IMR-90 (cell line): ENCODE data around the gene RNF19B. TPM values are rescaled to one million over a fixed set of nuclear protein-coding genes. Genes with fewer than 3 reads are reported as not detected.

Experiments used
- ATAC-seq: fragments of 200-7000 bp; cut with Tn5 transposase; 2 replicates; pipeline ENCODE4 v1.9.1; 2020; ENCODE audit warnings: low read depth, mild to moderate bottlenecking, moderate library complexity
- BruUV-seq: library from RNA; stranded (reverse); fragments of 400-500 nt; replicated peaks from 2 replicates; lab custom pipeline; 2021; lab: Mats Ljungman, UMichigan
- CTCF ChIA-PET: fragments of 300-600 bp; formaldehyde crosslinking; extraction: SDS; loops from one replicate; lab custom pipeline; 2021; ENCODE audit warnings: antibody characterized with exemption; lab: Yijun Ruan, JAX
- POLR2A ChIA-PET: fragments of 300-600 bp; sonication (Branson Sonifier 250); formaldehyde crosslinking; loops from one replicate; lab custom pipeline; 2022; ENCODE audit warnings: antibody characterized with exemption; ENCODE audit not compliant: unreplicated experiment; lab: Charles Lee
- DNase-seq: peaks from one replicate; pipeline ENCODE4 v3.0.0; 2013
- H2AFZ ChIP-seq: replicated peaks from 2 replicates; pipeline ENCODE3; 2013; ENCODE audit warnings: low read length, mild to moderate bottlenecking; ENCODE audit not compliant: poor library complexity
- H2AK5ac ChIP-seq: 2 replicates; pipeline ENCODE4 v1.6.1; 2013; ENCODE audit warnings: low read depth, low read length, inconsistent platforms
- H2AK9ac ChIP-seq: replicated peaks from 2 replicates; pipeline ENCODE3; 2013; ENCODE audit warnings: mild to moderate bottlenecking, low read depth, low read length, moderate library complexity; ENCODE audit not compliant: poor library complexity
- H2BK120ac ChIP-seq: 2 replicates; pipeline ENCODE4 v1.6.1; 2013; ENCODE audit warnings: low read depth, low read length, inconsistent platforms
- H2BK15ac ChIP-seq: 3 replicates; pipeline ENCODE4 v1.6.1; 2013; ENCODE audit warnings: low read depth, low read length, inconsistent platforms
- H2BK20ac ChIP-seq: 2 replicates; pipeline ENCODE4 v1.6.1; 2013; ENCODE audit warnings: low read depth, mild to moderate bottlenecking, inconsistent platforms, low read length, moderate library complexity
- H2BK5ac ChIP-seq: 2 replicates; pipeline ENCODE4 v1.6.1; 2013; ENCODE audit warnings: mild to moderate bottlenecking, low read depth, low read length, inconsistent platforms; ENCODE audit not compliant: poor library complexity, severe bottlenecking
- H3K14ac ChIP-seq: replicated peaks from 2 replicates; pipeline ENCODE4 v1.6.1; 2013; ENCODE audit warnings: low read depth, low read length, inconsistent platforms
- H3K18ac ChIP-seq: 2 replicates; pipeline ENCODE4 v1.6.1; 2013; ENCODE audit warnings: low read depth, low read length, control low read depth
- H3K23ac ChIP-seq: 2 replicates; pipeline ENCODE4 v1.6.1; 2013; ENCODE audit warnings: low read depth, low read length, inconsistent platforms
- H3K27ac ChIP-seq: 2 replicates; pipeline ENCODE4 v1.5.1; 2013; ENCODE audit warnings: mild to moderate bottlenecking, control low read depth, low read length; ENCODE audit not compliant: insufficient read depth
- H3K27me3 ChIP-seq: 2 replicates; pipeline ENCODE4 v1.6.1; 2013; ENCODE audit warnings: low read length; ENCODE audit not compliant: control insufficient read depth, insufficient read depth
- H3K36me3 ChIP-seq: 2 replicates; pipeline ENCODE4 v1.6.1; 2013; ENCODE audit warnings: low read length, mixed read lengths; ENCODE audit not compliant: control insufficient read depth, insufficient read depth
- H3K4ac ChIP-seq: 2 replicates; pipeline ENCODE4 v1.6.1; 2013; ENCODE audit warnings: low read depth, low read length, inconsistent platforms
- H3K4me1 ChIP-seq: 2 replicates; pipeline ENCODE4 v1.6.1; 2013; ENCODE audit warnings: low read length, mixed read lengths; ENCODE audit not compliant: control insufficient read depth, insufficient read depth
- H3K4me2 ChIP-seq: 2 replicates; pipeline ENCODE4 v1.6.1; 2013; ENCODE audit warnings: low read depth, mild to moderate bottlenecking, control low read depth, low read length, moderate library complexity
- H3K4me3 ChIP-seq: 2 replicates; pipeline ENCODE4 v1.5.1; 2013; ENCODE audit warnings: low read depth, mild to moderate bottlenecking, control low read depth, low read length, moderate library complexity; ENCODE audit not compliant: insufficient read depth
- H3K56ac ChIP-seq: 2 replicates; pipeline ENCODE4 v1.6.1; 2013; ENCODE audit warnings: low read length, inconsistent platforms; ENCODE audit not compliant: insufficient read depth; ENCODE audit errors: extremely low read depth
- H3K79me1 ChIP-seq, 2 experiments: 2 replicates each; pipeline ENCODE4 v1.6.1; 2013; ENCODE audit warnings: low read length in 2 of 2, inconsistent platforms in 1 of 2, low read depth in 1 of 2
- H3K9ac ChIP-seq: 2 replicates; pipeline ENCODE4 v1.6.1; 2013; ENCODE audit warnings: low read depth, low read length, control low read depth
- H3K9me1 ChIP-seq: 2 replicates; pipeline ENCODE4 v1.6.1; 2013; ENCODE audit warnings: low read length, inconsistent platforms; ENCODE audit not compliant: insufficient read depth
- H3K9me3 ChIP-seq: 2 replicates; pipeline ENCODE4 v1.6.1; 2013; ENCODE audit warnings: low read length; ENCODE audit not compliant: control insufficient read depth, insufficient read depth
- H4K20me1 ChIP-seq: 2 replicates; pipeline ENCODE4 v1.6.1; 2013; ENCODE audit warnings: low read length, inconsistent platforms; ENCODE audit not compliant: insufficient read depth
- H4K5ac ChIP-seq: 2 replicates; pipeline ENCODE4 v1.6.1; 2013; ENCODE audit warnings: mild to moderate bottlenecking, low read depth, low read length, control low read depth
- H4K8ac ChIP-seq, 2 experiments: 2 replicates each; pipeline ENCODE4 v1.6.1; 2013; ENCODE audit warnings: low read depth in 2 of 2, low read length in 2 of 2, control low read depth in 1 of 2, inconsistent platforms in 1 of 2
- H4K91ac ChIP-seq: 2 replicates; pipeline ENCODE4 v1.6.1; 2013; ENCODE audit warnings: low read depth, low read length, inconsistent platforms; ENCODE audit not compliant: insufficient read depth
- BHLHE40 ChIP-seq: fragments of 150-350 bp; IDR thresholded peaks from 2 replicates; pipeline ENCODE4 v1.6.1; 2016; ENCODE audit warnings: mild to moderate bottlenecking, low read depth, low read length
- ELK1 ChIP-seq: fragments of 150-350 bp; IDR thresholded peaks from 2 replicates; pipeline ENCODE4 v1.6.1; 2016; ENCODE audit warnings: low read depth, mild to moderate bottlenecking, low read length, moderate library complexity, borderline replicate concordance
- FOS ChIP-seq: fragments of 150-350 bp; IDR thresholded peaks from 2 replicates; pipeline ENCODE4 v1.6.1; 2016; ENCODE audit warnings: low read depth, low read length
- MAFK ChIP-seq: IDR thresholded peaks from 2 replicates; pipeline ENCODE4 v1.6.1; 2012; ENCODE audit warnings: low read depth, low read length, improper control_type of control experiment
- MAZ ChIP-seq: IDR thresholded peaks from 2 replicates; pipeline ENCODE4 v1.6.1; 2012; ENCODE audit warnings: low read depth, mild to moderate bottlenecking, low read length, improper control_type of control experiment, moderate library complexity, borderline replicate concordance
- MXI1 ChIP-seq: IDR thresholded peaks from 2 replicates; pipeline ENCODE4 v1.6.1; 2012; ENCODE audit warnings: low read depth, mild to moderate bottlenecking, low read length, moderate library complexity, borderline replicate concordance
- NFE2L2 ChIP-seq: fragments of 150-350 bp; IDR thresholded peaks from 2 replicates; pipeline ENCODE4 v1.6.1; 2016; ENCODE audit warnings: low read depth, mild to moderate bottlenecking, low read length
- POLR2A ChIP-seq: IDR thresholded peaks from 2 replicates; pipeline ENCODE4 v1.6.1; 2012; ENCODE audit warnings: mild to moderate bottlenecking, low read depth, low read length
- RAD21 ChIP-seq: IDR thresholded peaks from 2 replicates; pipeline ENCODE4 v1.6.1; 2012; ENCODE audit warnings: low read length, improper control_type of control experiment
- RFX5 ChIP-seq: IDR thresholded peaks from 2 replicates; pipeline ENCODE4 v1.8.0; 2012; ENCODE audit warnings: low read depth, mild to moderate bottlenecking, low read length, moderate library complexity
- WGBS, 2 experiments: methylation state at CpG; one replicate each; pipeline versions ENCODE4 v1.1.5 to v1.1.7; 2013; ENCODE audit warnings: missing lambda C conversion rate in 2 of 2; ENCODE audit not compliant: insufficient read length in 1 of 2; ENCODE audit errors: extremely low coverage in 2 of 2; 5-methylcytosine and 5-hydroxymethylcytosine counted together
- dilution Hi-C: fragments of 300-500 bp; cut with HindIII; formaldehyde crosslinking; loops from one replicate; pipeline ENCODE4 v1.14.3; 2018; ENCODE audit warnings: low sequenced_read_pairs; ENCODE audit not compliant: unreplicated experiment
- in situ Hi-C: fragments of 300-500 bp; cut with MboI; formaldehyde crosslinking; loops from 3 replicates; pipeline ENCODE4 v1.14.3; 2019; ENCODE audit warnings: low sequenced_read_pairs, inconsistent platforms, mixed read lengths
- intact Hi-C: fragments of 100-400 bp; cut with micrococcal nuclease; formaldehyde crosslinking; loops from 2 replicates; pipeline ENCODE4 v1.10.0; 2022
- polyA plus RNA-seq, 3 experiments: library from polyadenylated mRNA; depleted of rRNA; stranded (reverse); fragments of >200 nt; gene quantifications; 2 replicates each; pipeline ENCODE4 v1.2.3, GENCODE V29; 2012; ENCODE audit warnings: low replicate concordance in 1 of 3
- total RNA-seq: library from RNA; depleted of rRNA; stranded (reverse); fragments of >200 nt; gene quantifications from 2 replicates; pipeline ENCODE4 v1.2.3, GENCODE V29; 2012
- TF ChIP-seq, protein P1 (sequence below): fragments of 150-350 bp; IDR thresholded peaks from 2 replicates; pipeline ENCODE4 v1.6.1; 2017; ENCODE audit warnings: mild to moderate bottlenecking, antibody characterized with exemption, low read length, low read depth

RNF19B gene
- total and polyA plus RNA-seq, 2 of the 4 experiments (the other 2 are of a cell fraction), result 10.0 to 11.6 TPM

DNA sequence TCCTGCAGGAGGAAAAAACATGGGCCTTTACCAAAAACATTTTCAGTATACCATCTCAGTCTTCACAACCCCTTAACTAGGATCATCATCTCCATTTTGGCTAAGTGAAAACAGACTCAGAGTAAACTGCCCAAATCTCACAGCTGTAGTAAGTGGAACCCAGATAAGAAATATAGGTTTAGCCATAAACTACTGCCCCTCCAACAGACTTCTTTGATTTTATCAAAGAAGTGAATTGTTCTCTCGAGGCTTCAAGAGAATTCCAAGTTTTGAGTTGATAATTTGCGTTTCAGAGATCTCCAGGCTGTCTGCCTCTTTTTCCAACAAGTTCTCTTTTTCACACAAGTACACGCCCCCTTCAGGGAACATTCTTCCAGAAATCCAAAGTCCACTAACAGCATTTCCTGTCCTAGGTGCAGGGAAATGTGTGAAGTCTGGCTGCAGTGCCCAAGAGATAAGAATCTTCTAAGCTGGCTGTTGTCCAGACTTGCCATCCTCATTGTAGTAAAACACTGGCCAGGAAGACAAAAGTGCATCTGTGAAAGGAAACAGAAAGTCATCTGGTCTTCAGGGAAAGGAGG is 30.8 kb downstream of the RNF19B start:
- ChIA-PET CTCF (interaction anchor here (0.7 to 2.6 kb wide), 5 partner anchors 14 to 121 kb away, joined by 3 to 16 read pairs (median 6); no protein-coding TSS in a partner anchor), POLR2A (no interaction called here)
- Histone ChIP-seq H3K36me3 (peaks cover 9% of the 10 kb centered on the region), H3K4me2 (no peak overlapping the region), H3K4ac (no peak overlapping the region), H2AK9ac (no peak overlapping the region), H2AFZ (no peak overlapping the region), H3K4me3 (no peak overlapping the region), H2AK5ac (no peak overlapping the region), H4K20me1 (no peaks in the 10 kb centered on the region), H2BK120ac (no peak overlapping the region), H3K27me3 (no peaks in the 10 kb centered on the region), H3K9me3 (no peaks in the 10 kb centered on the region), H4K91ac (no peak overlapping the region), H3K9me1 (no peaks in the 10 kb centered on the region; the same call in 1 of the 2 replicates), H2BK20ac (no peak overlapping the region), H4K5ac (no peak overlapping the region), H3K4me1 (peaks cover 4% of the 10 kb centered on the region; the same call in 1 of the 2 replicates), H2BK5ac (no peak overlapping the region), H3K14ac (no peak overlapping the region), H3K79me1 (peaks cover 3% of the 10 kb centered on the region in 2 experiments; a peak in 1 of 4 replicates), H3K23ac (no peak overlapping the region), H3K18ac (no peak overlapping the region), H3K56ac (no peak overlapping the region), H3K9ac (no peak overlapping the region), H4K8ac (no peak overlapping the region), H2BK15ac (no peak overlapping the region), H3K27ac (no peak overlapping the region)
- TF ChIP-seq POLR2A (no peak), FOS (no peak), ELK1 (no peak), MXI1 (no peak), NFE2L2 (no peak), RFX5 (no peak), RAD21 (no peak), MAFK (no peak), BHLHE40 (no peak), MAZ (no peak)
- TF ChIP-seq, protein P1, sequence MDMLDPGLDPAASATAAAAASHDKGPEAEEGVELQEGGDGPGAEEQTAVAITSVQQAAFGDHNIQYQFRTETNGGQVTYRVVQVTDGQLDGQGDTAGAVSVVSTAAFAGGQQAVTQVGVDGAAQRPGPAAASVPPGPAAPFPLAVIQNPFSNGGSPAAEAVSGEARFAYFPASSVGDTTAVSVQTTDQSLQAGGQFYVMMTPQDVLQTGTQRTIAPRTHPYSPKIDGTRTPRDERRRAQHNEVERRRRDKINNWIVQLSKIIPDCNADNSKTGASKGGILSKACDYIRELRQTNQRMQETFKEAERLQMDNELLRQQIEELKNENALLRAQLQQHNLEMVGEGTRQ, result no peak
- no TSS peak for BruUV-seq
- dilution Hi-C loops (no loop called here), in situ Hi-C loops (loop anchor here (5.0 to 10.0 kb wide), 2 partner anchors 73 to 121 kb away; no protein-coding TSS in a partner anchor), intact Hi-C loops (loop anchor here (1.0 kb wide), 3 partner anchors 73 to 152 kb away; no protein-coding TSS in a partner anchor)
- peak; percentile 56 for ATAC-seq
- 83% methylated on average over 1 of the region's 3 CpGs; no CpG with 5 or more reads in 1 of the 2 experiments for WGBS, 2 experiments
- peak; percentile 19 for DNase-seq
